ENCODE measurements around the gene LAPTM5.

GRCh38 chr1:30798389-30799232, 41.0 kb upstream of the LAPTM5 start:
- TF ChIP-seq POLR2A (IDR thresholded peaks at IDR 0.05) (no peak), CTCF (IDR thresholded peaks at IDR 0.05) (no peak), POLR2AphosphoS5 (IDR thresholded peaks at IDR 0.05) (peak in 1 of 3 donors; percentile 25)
